GM21423 (cell line): Measurements from ENCODE around the gene OTOG.

Experiments used
- ATAC-seq: cut with Tn5 transposase; IDR thresholded peaks from one replicate; pipeline ENCODE4 v1.9.1; 2021; ENCODE audit warnings: mild to moderate bottlenecking, moderate library complexity; ENCODE audit not compliant: unreplicated experiment

The OTOG gene

GRCh38 chr11:17547051-17547577 lies at the start of gene OTOG:
OTOG (plus strand) TSS chr11:17547259; CDS start chr11:17547373, 114 bp downstream.
- ATAC-seq: no peak

GRCh38 chr11:17498058-17498457 lies 49.0 kb upstream of the OTOG start:
- no peak for ATAC-seq

GRCh38 chr11:17498475-17498874 lies 48.6 kb upstream of the OTOG start:
- no peak for ATAC-seq

- no peak for ATAC-seq
Observed at GRCh38 chr11:17500673-17501072, 46.4 kb upstream of the OTOG start.

- no peak for ATAC-seq
Observed at GRCh38 chr11:17502630-17503029, 44.4 kb upstream of the OTOG start.

- peak; percentile 58 for ATAC-seq
Observed at GRCh38 chr11:17504330-17505107, 42.5 kb upstream of the OTOG start.

- no peak for ATAC-seq
Observed at GRCh38 chr11:17505146-17505545, 41.9 kb upstream of the OTOG start.

GRCh38 chr11:17506314-17506713 lies 40.7 kb upstream of the OTOG start:
- no peak for ATAC-seq

- no peak for ATAC-seq
Observed at GRCh38 chr11:17506942-17507341, 40.1 kb upstream of the OTOG start.

- no peak for ATAC-seq
Observed at GRCh38 chr11:17507773-17508172, 39.3 kb upstream of the OTOG start.

GRCh38 chr11:17508306-17508705 lies 38.8 kb upstream of the OTOG start:
- ATAC-seq: no peak

- no peak for ATAC-seq
Observed at GRCh38 chr11:17508791-17509190, 38.3 kb upstream of the OTOG start.

GRCh38 chr11:17510507-17511206 lies 36.4 kb upstream of the OTOG start:
- no peak for ATAC-seq

GRCh38 chr11:17511571-17511970 lies 35.5 kb upstream of the OTOG start:
- no peak for ATAC-seq

GRCh38 chr11:17512101-17512500 lies 35.0 kb upstream of the OTOG start:
- no peak for ATAC-seq

GRCh38 chr11:17513853-17514252 lies 33.2 kb upstream of the OTOG start:
- ATAC-seq: no peak

GRCh38 chr11:17514476-17514875 lies 32.6 kb upstream of the OTOG start:
- no peak for ATAC-seq

GRCh38 chr11:17515443-17516176 lies 31.4 kb upstream of the OTOG start:
- no peak for ATAC-seq

GRCh38 chr11:17516551-17517150 lies 30.4 kb upstream of the OTOG start:
- ATAC-seq: no peak

- ATAC-seq: no peak
Observed at GRCh38 chr11:17517186-17517585, 29.9 kb upstream of the OTOG start.

- ATAC-seq: no peak
Observed at GRCh38 chr11:17518366-17518765, 28.7 kb upstream of the OTOG start.
